ENCODE measurements around the gene RBM10. TPM values are rescaled to one million over a fixed set of nuclear protein-coding genes. Genes with fewer than 3 reads are reported as not detected.

Gene RBM10
- total and polyA plus RNA-seq, 2 experiments from 2014 or later: 26.4 to 29.2 TPM

- 39% methylated on average over 10 of the region's 10 CpGs for WGBS (ENCODE audit: low lambda C conversion rate, missing lambda C conversion rate)
- H3K4me1 ChIP-seq (ENCODE audit: insufficient read depth): peaks cover 4% of the 10 kb centered on the region
- H4K20me1 ChIP-seq (ENCODE audit: insufficient read depth, poor library complexity, severe bottlenecking): peaks cover 29% of the 10 kb centered on the region
- no peaks in the 10 kb centered on the region for H3K9me3 ChIP-seq (ENCODE audit: low read depth)
- no peak for TF ChIP-seq CTCF (IDR thresholded peaks at IDR 0.05; ENCODE audit: poor library complexity)
- TF ChIP-seq EZH2phosphoT487 (IDR thresholded peaks at IDR 0.05; ENCODE audit: low read depth, severe bottlenecking, unreplicated experiment): no peak
- TF ChIP-seq EZH2 (IDR thresholded peaks at IDR 0.05; ENCODE audit: borderline replicate concordance): no peak
- DNase-seq (ENCODE audit: low spot score): no peak
- peak overlapping the region; percentile 56 for H3K4me3 ChIP-seq
- peak overlapping the region; percentile 98 for H3K27ac ChIP-seq
- no peaks in the 10 kb centered on the region for H3K27me3 ChIP-seq
- peak overlapping the region; percentile 82 for H3K4me2 ChIP-seq
- H3K36me3 ChIP-seq (replicated peaks; ENCODE audit: insufficient read depth, low read depth): no peaks in the 10 kb centered on the region
- no peaks in the 10 kb centered on the region for H3K9me2 ChIP-seq (replicated peaks; ENCODE audit: insufficient read depth)
- H3K79me2 ChIP-seq: peaks cover 61% of the 10 kb centered on the region
- no peak overlapping the region for H2AFZ ChIP-seq
These were observed 1.3 kb downstream of the RBM10 start for GRCh38 chrX:47146121-47146935.

GRCh38 chrX:47146936-47147859 is 2.2 kb downstream of the RBM10 start:
- H3K4me3 ChIP-seq: no peak overlapping the region
- no peaks in the 10 kb centered on the region for H3K9me2 ChIP-seq (replicated peaks; ENCODE audit: insufficient read depth)
- H3K36me3 ChIP-seq (replicated peaks; ENCODE audit: insufficient read depth, low read depth): no peaks in the 10 kb centered on the region
- 76% methylated on average over 12 of the region's 12 CpGs for WGBS (ENCODE audit: low lambda C conversion rate, missing lambda C conversion rate)
- TF ChIP-seq EZH2 (IDR thresholded peaks at IDR 0.05; ENCODE audit: borderline replicate concordance) (no peak), EZH2phosphoT487 (IDR thresholded peaks at IDR 0.05; ENCODE audit: low read depth, severe bottlenecking, unreplicated experiment) (no peak), CTCF (IDR thresholded peaks at IDR 0.05; ENCODE audit: poor library complexity) (no peak)
- peak overlapping the region; percentile 82 for H3K4me2 ChIP-seq
- peaks cover 29% of the 10 kb centered on the region for H4K20me1 ChIP-seq (ENCODE audit: insufficient read depth, poor library complexity, severe bottlenecking)
- DNase-seq (ENCODE audit: low spot score): no peak
- H3K27ac ChIP-seq: no peak overlapping the region
- H3K79me2 ChIP-seq: peaks cover 70% of the 10 kb centered on the region
- peaks cover 4% of the 10 kb centered on the region for H3K4me1 ChIP-seq (ENCODE audit: insufficient read depth)
- H3K27me3 ChIP-seq: no peaks in the 10 kb centered on the region
- H2AFZ ChIP-seq: no peak overlapping the region
- H3K9me3 ChIP-seq (ENCODE audit: low read depth): no peaks in the 10 kb centered on the region

GRCh38 chrX:47148946-47149345 is 3.9 kb downstream of the RBM10 start:
- Histone ChIP-seq H3K79me2 (peaks cover 76% of the 10 kb centered on the region), H3K27ac (no peak overlapping the region), H3K4me3 (no peak overlapping the region), H3K9me2 (replicated peaks; ENCODE audit: insufficient read depth) (no peaks in the 10 kb centered on the region), H2AFZ (no peak overlapping the region), H3K9me3 (ENCODE audit: low read depth) (no peaks in the 10 kb centered on the region), H4K20me1 (ENCODE audit: insufficient read depth, poor library complexity, severe bottlenecking) (peaks cover 25% of the 10 kb centered on the region), H3K27me3 (no peaks in the 10 kb centered on the region), H3K36me3 (replicated peaks; ENCODE audit: insufficient read depth, low read depth) (no peaks in the 10 kb centered on the region), H3K4me2 (no peak overlapping the region), H3K4me1 (ENCODE audit: insufficient read depth) (no peaks in the 10 kb centered on the region)
- 65% methylated on average over 2 of the region's 2 CpGs for WGBS (ENCODE audit: low lambda C conversion rate, missing lambda C conversion rate)
- TF ChIP-seq CTCF (IDR thresholded peaks at IDR 0.05; ENCODE audit: poor library complexity) (no peak), EZH2phosphoT487 (IDR thresholded peaks at IDR 0.05; ENCODE audit: low read depth, severe bottlenecking, unreplicated experiment) (no peak), EZH2 (IDR thresholded peaks at IDR 0.05; ENCODE audit: borderline replicate concordance) (no peak)
- no peak for DNase-seq (ENCODE audit: low spot score)

Data from hepatocyte (in vitro differentiated cells).